K562 (cell line): ENCODE data around the gene GRIN2D. TPM values are rescaled to one million over a fixed set of nuclear protein-coding genes. Genes with fewer than 3 reads are reported as not detected.

Experiments used
- ATAC-seq: fragments of 200-7000 bp; cut with Tn5 transposase; 3 replicates; pipeline ENCODE4 v1.9.1; 2020; ENCODE audit warnings: moderate library complexity
- BruUV-seq: library from RNA; stranded (reverse); fragments of 400-500 nt; replicated peaks from 2 replicates; lab custom pipeline; 2021; lab: Mats Ljungman, UMichigan
- CTCF ChIA-PET: fragments of 300-600 bp; formaldehyde crosslinking; extraction: SDS; loops from one replicate; lab custom pipeline; 2021; ENCODE audit warnings: low intra/inter-chr PET ratio; lab: Yijun Ruan, JAX
- POLR2A ChIA-PET: fragments of 300-600, 350-650 bp; sonication (Branson Sonifier 250); formaldehyde crosslinking; extraction: SDS; loops from one replicate; lab custom pipeline; 2021; ENCODE audit warnings: antibody characterized with exemption, inconsistent platforms; lab: Yijun Ruan, JAX
- DNase-seq, 4 experiments: peaks; one replicate each; pipeline versions ENCODE4 v3.0.0 to v3.0.0-alpha.2; 2011 to 2018; ENCODE audit warnings: low spot score in 3 of 4, mixed read lengths in 3 of 4; ENCODE audit errors: extremely low read depth in 1 of 4
- FAIRE-seq: peaks from 2 replicates; lab custom pipeline; 2011; peaks lifted over from hg19 to GRCh38; lab: Jason Lieb, UNC
- H2AFZ ChIP-seq: 2 replicates; pipeline ENCODE4 v1.6.0; 2011; ENCODE audit warnings: low read depth, low read length, control low read depth, inconsistent platforms
- H3K27ac ChIP-seq: fragments of 200-600 bp; 3 replicates; pipeline ENCODE4 v1.8.0; 2011; ENCODE audit warnings: low read depth, mild to moderate bottlenecking, control low read depth, inconsistent platforms, low read length, moderate library complexity, mixed read lengths; ENCODE audit errors: extremely low read depth
- H3K27me3 ChIP-seq, 2 experiments: fragments of 300-600 bp in 1 of 2; 2 replicates in 1 of 2; 3 replicates in 1 of 2; pipeline versions ENCODE4 v1.6.0 to v1.8.0; 2011; ENCODE audit warnings: inconsistent platforms in 2 of 2, low read length in 2 of 2, mild to moderate bottlenecking in 1 of 2, mixed read lengths in 1 of 2, moderate library complexity in 1 of 2; ENCODE audit not compliant: control insufficient read depth in 2 of 2, insufficient read depth in 2 of 2
- H3K36me3 ChIP-seq: fragments of 300-600 bp; 3 replicates; pipeline ENCODE4 v1.8.0; 2011; ENCODE audit warnings: mild to moderate bottlenecking, low read length, inconsistent platforms; ENCODE audit not compliant: control insufficient read depth, insufficient read depth
- H3K4me1 ChIP-seq, 2 experiments: fragments of 200-600 bp in 1 of 2; replicated peaks in 1 of 2; 2 replicates in 1 of 2; 3 replicates in 1 of 2; pipeline versions ENCODE4 v1.5.1 to v1.8.0; 2011; ENCODE audit warnings: inconsistent platforms in 2 of 2, low read length in 2 of 2, mild to moderate bottlenecking in 1 of 2, mixed read lengths in 1 of 2, moderate library complexity in 1 of 2; ENCODE audit not compliant: control insufficient read depth in 2 of 2, insufficient read depth in 2 of 2
- H3K4me2 ChIP-seq: 2 replicates; pipeline ENCODE4 v1.6.1; 2011; ENCODE audit warnings: low read length, control low read depth, inconsistent platforms, mixed read lengths; ENCODE audit not compliant: insufficient read depth
- H3K4me3 ChIP-seq: fragments of 200-600 bp; sonication (generic), shearing (Covaris generic); 2 replicates; pipeline ENCODE4 v1.5.1; 2016; ENCODE audit warnings: control low read depth, inconsistent platforms
- H3K79me2 ChIP-seq: fragments of 200-600 bp; 3 replicates; pipeline ENCODE4 v1.8.0; 2011; ENCODE audit warnings: low read length, inconsistent platforms; ENCODE audit not compliant: control insufficient read depth, insufficient read depth
- H3K9ac ChIP-seq, 2 experiments: 2 replicates each; pipeline versions ENCODE4 v1.6.0 to v1.6.1; 2011; ENCODE audit warnings: low read depth in 2 of 2, low read length in 2 of 2, control low read depth in 1 of 2, inconsistent platforms in 1 of 2, mild to moderate bottlenecking in 1 of 2, mixed read lengths in 1 of 2; ENCODE audit not compliant: insufficient read depth in 1 of 2
- H3K9me1 ChIP-seq: one replicate; pipeline ENCODE4 v1.6.0; 2011; ENCODE audit warnings: inconsistent platforms, mild to moderate bottlenecking, low read length, moderate library complexity; ENCODE audit not compliant: control insufficient read depth, insufficient read depth
- H3K9me3 ChIP-seq: replicated peaks from 2 replicates; pipeline ENCODE4 v1.5.1; 2011; ENCODE audit warnings: low read depth, low read length, inconsistent platforms; ENCODE audit not compliant: control insufficient read depth, insufficient read depth
- H4K20me1 ChIP-seq: replicated peaks from 2 replicates; pipeline ENCODE4 v1.6.1; 2011; ENCODE audit warnings: low read length, inconsistent platforms, mixed read lengths; ENCODE audit not compliant: control insufficient read depth, insufficient read depth
- ARHGAP35 ChIP-seq: fragments of 450-650 bp; IDR thresholded peaks from 2 replicates; pipeline ENCODE4 v1.6.1; 2018; ENCODE audit not compliant: partially characterized antibody
- CEBPG ChIP-seq, 3 experiments: fragments of 200-800 bp in 1 of 3; sonication (Bioruptor generic) in 1 of 3; sonication (generic) in 1 of 3; formaldehyde crosslinking in 1 of 3; IDR thresholded peaks in 2 of 3; conservative IDR thresholded peaks in 1 of 3; 2 replicates each; pipeline versions ENCODE4 v1.6.1 to v1.8.0; 2016 to 2022; ENCODE audit warnings: missing compliant biosample characterization in 2 of 3, missing genetic modification characterization in 2 of 3, mild to moderate bottlenecking in 1 of 3, missing genetic modification reagents in 1 of 3
- CUX1 ChIP-seq: fragments of 200-800 bp; sonication (Bioruptor generic); IDR thresholded peaks from 2 replicates; pipeline ENCODE4 v1.6.1; 2016; ENCODE audit warnings: missing genetic modification characterization, missing compliant biosample characterization
- ELK1 ChIP-seq: sonication (generic); formaldehyde crosslinking; IDR thresholded peaks from 2 replicates; pipeline ENCODE4 v1.8.1; 2022; ENCODE audit warnings: missing genetic modification reagents
- MEF2D ChIP-seq: conservative IDR thresholded peaks from 2 replicates; pipeline ENCODE4 v1.6.1; 2016; ENCODE audit warnings: low read depth, missing genetic modification characterization, missing compliant biosample characterization
- NFYB ChIP-seq: IDR thresholded peaks from 2 replicates; pipeline ENCODE4 v1.6.1; 2011; ENCODE audit warnings: mild to moderate bottlenecking, moderate library complexity; ENCODE audit not compliant: insufficient read length; ENCODE audit errors: extremely low read depth
- SMAD1 ChIP-seq: fragments of 150-350 bp; IDR thresholded peaks from 2 replicates; pipeline ENCODE4 v1.6.1; 2014; ENCODE audit warnings: low read length, low read depth; ENCODE audit not compliant: partially characterized antibody
- WGBS: fragments of 100-300 bp; shearing (Covaris generic); methylation state at CpG from one replicate; pipeline ENCODE4 v1.1.6; 2016; ENCODE audit warnings: low coverage, mixed read lengths; ENCODE audit not compliant: insufficient coverage; ENCODE audit errors: missing lambda C conversion rate; 5-methylcytosine and 5-hydroxymethylcytosine counted together
- in situ Hi-C: fragments of 300-500 bp; cut with MboI; formaldehyde crosslinking; loops from 4 replicates; pipeline ENCODE4 v1.15.0; 2018; ENCODE audit warnings: inconsistent platforms, mixed read lengths
- intact Hi-C: fragments of 100-400 bp; cut with micrococcal nuclease; formaldehyde crosslinking; loops from 2 replicates; pipeline ENCODE4 v1.14.2; 2022
- polyA plus RNA-seq, 8 experiments: library from polyadenylated mRNA; depleted of rRNA in 4 of 8; stranded (reverse) in 5 of 8; unstranded in 3 of 8; fragments of >200 nt; fragmentation: Nextera tagmentation in 2 of 8; fragmentation: Illumina TruSeq in 1 of 8; extraction: Ambion mirVana in 2 of 8; extraction: Trizol in 1 of 8; gene quantifications; 2 replicates each; pipeline versions ENCODE4 v1.2.1 to v1.2.3, GENCODE V29; 2011 to 2014; ENCODE audit warnings: inconsistent platforms in 1 of 8, missing spikeins in 1 of 8
- total RNA-seq, 7 experiments: library from RNA; depleted of rRNA in 6 of 7; stranded (reverse); fragments of >200 nt in 6 of 7; fragmentation: Illumina TruSeq in 2 of 7; extraction: Trizol in 2 of 7; gene quantifications; 2 replicates each; pipeline versions ENCODE4 v1.2.1 to v1.2.3, GENCODE V29; 2011 to 2021; ENCODE audit warnings: low replicate concordance in 1 of 7

GRIN2D gene
- total and polyA plus RNA-seq, 9 of the 15 experiments (the other 6 are each of a cell fraction or from before 2014, with no cell fraction given): 0.32 to 31.5 (median 1.8) TPM

- DNase-seq (no peak), ATAC-seq (no peak), FAIRE-seq (no peak)
- no peaks in the 10 kb centered on the region; a peak in 2 of 5 replicates for H3K4me1 ChIP-seq
- peaks cover 57% of the 10 kb centered on the region for H3K36me3 ChIP-seq
- intact Hi-C loops: no loop called here
- in situ Hi-C loops: no loop called here
- BruUV-seq: no TSS peak
- H3K27me3 ChIP-seq: no peaks in the 10 kb centered on the region
- ChIA-PET CTCF (no interaction called here), POLR2A (interaction anchor here (1.9 kb wide), 1 partner anchor 9 kb away, joined by 12 read pairs; the partner anchor contains the start of gene KDELR1)
- no peaks in the 10 kb centered on the region for H4K20me1 ChIP-seq
- H3K4me3 ChIP-seq: no peak overlapping the region
- no peak overlapping the region for H3K9ac ChIP-seq
- WGBS: 85% methylated on average over 8 of the region's 8 CpGs
- H3K9me3 ChIP-seq: no peaks in the 10 kb centered on the region
- H3K9me1 ChIP-seq: peaks cover 2% of the 10 kb centered on the region
- TF ChIP-seq ELK1 (CRISPR knock-in tag): no peak
- H3K27ac ChIP-seq: no peak overlapping the region
- no peaks in the 10 kb centered on the region for H3K79me2 ChIP-seq
- H3K4me2 ChIP-seq: no peak overlapping the region
- H2AFZ ChIP-seq: no peak overlapping the region
These were observed 11.2 kb upstream of the GRIN2D start for GRCh38 chr19:48382286-48382685.

GRCh38 chr19:48385461-48386087 is 7.9 kb upstream of the GRIN2D start:
- ChIA-PET POLR2A (interaction anchor here (0.6 to 1.0 kb wide), 3 partner anchors 8 to 67 kb away, joined by 3 to 4 read pairs (median 3); no protein-coding TSS in a partner anchor), CTCF (no interaction called here)
- Histone ChIP-seq H3K9me1 (peaks cover 2% of the 10 kb centered on the region), H3K36me3 (peaks cover 79% of the 10 kb centered on the region), H3K79me2 (peaks cover 13% of the 10 kb centered on the region), H3K4me2 (no peak overlapping the region), H3K27me3 (no peaks in the 10 kb centered on the region), H3K27ac (no peak overlapping the region), H3K9me3 (no peaks in the 10 kb centered on the region), H4K20me1 (no peaks in the 10 kb centered on the region), H2AFZ (no peak overlapping the region), H3K4me1 (peaks cover 0 to 8% of the 10 kb centered on the region in 2 experiments; a peak in 3 of 5 replicates), H3K4me3 (no peak overlapping the region), H3K9ac (no peak overlapping the region)
- intact Hi-C loops (no loop called here), in situ Hi-C loops (no loop called here)
- 90% methylated on average over 7 of the region's 7 CpGs for WGBS
- no TSS peak for BruUV-seq
- no peak for FAIRE-seq
- no peak for DNase-seq
- no peak for ATAC-seq
- TF ChIP-seq CUX1 (CRISPR knock-in tag) (no peak), ARHGAP35 (no peak), SMAD1 (no peak), CEBPG (CRISPR knock-in tag; IDR thresholded peaks at IDR 0.05) (no peak), CEBPG (tag; conservative IDR thresholded peaks at IDR 0.05 in 1 of 2, IDR thresholded peaks at IDR 0.05 in 1 of 2) (no peak), MEF2D (tag) (no peak), NFYB (no peak)
